HG03135 (cell line): ENCODE measurements around the gene PUS7L.
A peak's percentile ranks its signal among the peaks of the same experiment; 100 is the strongest.

ENCODE experiments used
- ATAC-seq: cut with Tn5 transposase; IDR thresholded peaks from one replicate; pipeline ENCODE4 v1.9.1; 2021; ENCODE audit warnings: mild to moderate bottlenecking, moderate library complexity; ENCODE audit not compliant: unreplicated experiment

PUS7L gene, protein sequence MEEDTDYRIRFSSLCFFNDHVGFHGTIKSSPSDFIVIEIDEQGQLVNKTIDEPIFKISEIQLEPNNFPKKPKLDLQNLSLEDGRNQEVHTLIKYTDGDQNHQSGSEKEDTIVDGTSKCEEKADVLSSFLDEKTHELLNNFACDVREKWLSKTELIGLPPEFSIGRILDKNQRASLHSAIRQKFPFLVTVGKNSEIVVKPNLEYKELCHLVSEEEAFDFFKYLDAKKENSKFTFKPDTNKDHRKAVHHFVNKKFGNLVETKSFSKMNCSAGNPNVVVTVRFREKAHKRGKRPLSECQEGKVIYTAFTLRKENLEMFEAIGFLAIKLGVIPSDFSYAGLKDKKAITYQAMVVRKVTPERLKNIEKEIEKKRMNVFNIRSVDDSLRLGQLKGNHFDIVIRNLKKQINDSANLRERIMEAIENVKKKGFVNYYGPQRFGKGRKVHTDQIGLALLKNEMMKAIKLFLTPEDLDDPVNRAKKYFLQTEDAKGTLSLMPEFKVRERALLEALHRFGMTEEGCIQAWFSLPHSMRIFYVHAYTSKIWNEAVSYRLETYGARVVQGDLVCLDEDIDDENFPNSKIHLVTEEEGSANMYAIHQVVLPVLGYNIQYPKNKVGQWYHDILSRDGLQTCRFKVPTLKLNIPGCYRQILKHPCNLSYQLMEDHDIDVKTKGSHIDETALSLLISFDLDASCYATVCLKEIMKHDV

DNA sequence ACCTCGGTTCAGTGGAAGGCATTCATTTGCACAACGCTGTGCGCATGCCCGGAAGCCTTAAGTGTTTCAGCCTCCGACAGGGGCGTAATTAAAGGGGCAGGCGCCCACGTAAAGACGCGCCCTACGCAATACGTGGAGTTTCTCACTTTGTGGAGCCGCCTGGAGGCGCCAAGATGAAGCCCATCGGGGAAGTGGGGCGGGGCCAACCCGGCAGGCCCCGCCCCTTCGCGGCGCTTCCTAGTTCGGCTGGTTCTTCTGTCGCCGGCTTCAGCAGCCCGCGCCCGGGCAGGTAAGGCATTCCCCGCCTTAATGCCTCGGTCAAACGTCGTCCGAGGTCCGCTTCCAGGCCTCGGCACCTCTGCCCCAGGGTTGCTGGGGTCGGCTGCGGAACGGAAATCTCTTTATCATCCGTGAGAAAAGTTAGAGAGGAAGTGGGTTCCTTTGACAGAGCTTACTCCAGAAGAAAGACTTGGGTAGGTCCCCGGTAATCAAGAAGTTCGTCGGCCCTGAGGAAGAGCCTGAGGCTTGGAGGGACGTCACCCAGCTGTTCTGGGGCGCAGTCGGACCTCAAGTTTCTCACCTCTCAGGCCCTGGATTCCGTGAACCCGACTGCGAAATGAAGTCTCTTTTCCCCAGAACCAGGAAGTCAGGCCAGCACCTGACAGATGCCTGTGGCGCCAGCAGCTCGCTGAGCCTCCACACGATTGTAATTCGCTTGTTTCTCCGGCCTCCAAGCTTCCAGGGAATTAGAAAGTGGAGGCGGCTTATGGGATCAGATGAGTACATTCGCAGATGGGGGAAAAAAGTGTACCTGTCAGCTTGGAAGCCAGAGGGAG lies at the start of gene PUS7L, which contains the start of gene IRAK4:
Gene PUS7L, minus strand, starts transcription at position 63 of the 836 bp plus-strand sequence. CDS start 3,545 bp downstream, outside the sequence.
Gene IRAK4, plus strand, starts transcription at position 224 of the 836 bp plus-strand sequence. CDS start 9,161 bp downstream, outside the sequence.
- peak; percentile 98 for ATAC-seq

DNA sequence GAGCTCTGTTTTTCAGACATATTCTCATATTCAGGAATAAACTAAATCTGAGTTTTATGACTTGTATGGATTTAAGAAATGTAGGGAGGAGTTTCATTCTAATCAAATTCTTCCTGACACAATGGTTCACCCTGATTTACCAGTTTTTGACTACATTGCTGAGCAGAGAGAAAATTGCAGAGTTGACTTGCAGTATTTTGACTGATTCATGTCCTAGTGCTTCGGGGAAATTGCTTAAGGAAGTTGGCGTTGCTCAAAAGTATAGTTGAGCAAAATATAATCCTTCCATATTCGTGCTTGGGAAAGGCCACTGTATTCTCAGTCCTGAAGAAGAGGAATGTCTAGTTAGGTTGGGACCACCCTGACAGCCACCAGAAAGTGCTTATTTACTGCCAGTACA lies 48.8 kb upstream of the PUS7L start:
- ATAC-seq = no peak

DNA sequence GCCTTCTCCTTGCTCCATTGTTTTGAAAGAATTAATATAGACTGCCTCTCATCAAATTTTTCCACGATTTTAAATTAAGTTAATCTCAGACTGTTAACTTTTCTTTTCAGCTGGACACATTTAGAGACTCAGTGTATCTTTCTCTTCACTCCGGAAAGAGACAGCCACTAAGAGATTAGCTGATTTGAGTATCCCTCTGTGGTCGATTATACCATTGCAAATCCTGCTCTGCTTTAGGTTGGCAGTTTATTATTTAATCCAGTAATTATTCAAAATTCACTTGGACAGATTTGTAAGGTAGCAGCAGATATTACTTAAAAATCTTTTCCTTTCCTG lies 48.1 kb upstream of the PUS7L start:
- ATAC-seq = no peak

DNA sequence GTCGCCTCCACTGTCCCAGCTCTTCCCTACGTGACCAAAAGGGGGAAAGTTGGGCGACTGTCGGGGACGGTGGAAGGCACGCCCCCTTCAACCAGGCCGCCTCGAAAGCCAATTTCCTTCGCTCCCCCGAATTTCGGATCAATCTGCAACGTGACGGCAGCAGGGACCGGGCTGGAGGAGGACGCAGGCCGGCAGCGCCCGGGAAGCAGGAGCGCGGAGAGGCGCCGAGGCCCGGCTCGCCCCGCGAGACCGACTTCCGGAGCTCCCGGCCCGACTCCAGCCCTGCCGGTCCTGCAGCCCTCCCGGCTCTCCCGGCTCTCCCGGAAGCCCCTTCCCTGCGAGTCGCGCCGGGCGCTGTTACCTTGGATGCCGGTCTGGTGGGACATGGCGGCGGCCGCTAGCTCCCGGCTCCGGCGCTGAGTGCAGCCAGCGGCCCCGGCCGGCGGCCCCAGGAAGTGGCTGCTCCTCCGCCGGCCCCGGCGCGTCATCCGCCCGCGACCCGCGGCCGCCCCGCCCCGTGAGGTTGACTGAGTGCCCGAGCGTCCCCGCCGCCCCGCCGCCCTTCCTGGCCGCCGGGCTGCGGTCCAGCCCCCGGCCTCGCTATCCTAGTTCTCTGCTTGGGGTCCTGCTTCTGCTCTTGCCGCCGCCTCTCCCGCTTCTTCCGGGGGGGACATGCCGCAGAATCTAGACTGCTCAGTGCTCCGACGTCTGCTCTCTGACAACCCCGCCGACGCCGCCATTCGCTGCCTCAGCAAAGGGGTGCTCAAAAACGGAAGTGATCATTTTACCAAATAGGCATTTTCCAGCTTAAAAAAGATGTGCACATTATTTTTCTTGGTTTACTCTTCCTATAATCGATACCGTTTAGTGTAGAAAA lies 47.5 kb upstream of the PUS7L start, which contains the start of gene TWF1:
Gene TWF1, minus strand, starts transcription at position 458 of the 877 bp plus-strand sequence. Its CDS starts 72 bp downstream, at position 386.
- peak; percentile 97 for ATAC-seq

DNA sequence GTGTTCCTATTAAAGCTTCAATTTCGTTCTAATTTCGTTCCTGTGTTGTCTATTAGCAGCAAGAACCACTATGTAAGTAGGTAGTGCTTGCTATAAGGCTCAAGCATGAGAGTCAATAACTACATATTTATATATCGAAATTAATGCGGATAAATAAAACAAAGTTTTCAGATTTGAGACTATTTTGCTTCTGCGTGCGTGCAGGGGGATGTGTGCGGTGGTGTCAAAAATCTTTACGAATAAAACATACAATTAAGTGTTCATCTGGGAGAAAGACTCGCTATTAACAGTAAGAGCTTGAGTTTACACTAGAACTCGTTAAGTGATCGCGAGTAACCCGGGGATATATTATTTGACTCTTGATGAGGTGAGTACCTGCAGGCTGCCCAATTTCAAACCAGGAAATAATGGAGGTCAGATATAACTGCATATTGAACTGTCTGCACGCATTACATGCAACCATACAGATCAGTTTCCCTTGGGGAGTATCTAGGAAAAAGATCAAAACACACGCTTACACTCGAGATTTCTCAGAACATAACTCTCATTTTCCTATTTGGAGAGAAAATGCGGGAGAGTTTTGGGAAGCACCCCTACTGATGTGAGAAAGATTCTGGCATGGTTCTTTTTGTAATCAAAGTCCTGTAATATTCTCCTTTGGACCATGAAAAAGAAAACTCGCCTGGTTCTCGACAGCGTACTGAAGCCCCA lies 46.7 kb upstream of the PUS7L start:
- ATAC-seq = no peak

DNA sequence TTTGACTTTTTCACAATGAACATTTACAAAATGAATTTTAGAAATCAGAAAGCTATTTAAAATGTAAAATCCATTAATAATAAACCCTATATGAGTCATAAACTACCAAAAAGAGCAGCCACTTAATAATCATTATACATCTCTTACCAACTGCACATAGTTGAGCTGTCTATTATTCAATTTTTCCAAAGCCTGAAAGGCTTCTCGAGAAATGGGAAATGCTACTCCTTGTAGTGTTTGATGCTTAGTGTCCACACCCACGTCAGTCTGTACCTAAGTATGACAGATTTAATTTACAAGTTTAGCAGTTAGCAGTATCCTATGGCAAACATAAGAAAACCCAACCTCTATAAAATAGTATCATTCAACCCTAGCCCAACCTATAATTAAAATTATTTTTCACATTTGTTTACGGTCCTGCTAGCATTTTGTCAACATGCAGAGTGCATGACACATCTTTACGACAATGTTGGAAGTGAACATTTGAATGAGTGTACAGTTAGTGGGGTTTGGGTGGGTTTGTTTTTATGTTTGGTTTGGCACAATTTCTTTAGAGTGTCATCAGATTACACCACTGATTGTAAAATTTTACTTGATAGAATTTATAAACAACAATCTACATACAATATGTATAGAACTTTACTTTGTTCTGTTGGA lies 39.1 kb upstream of the PUS7L start:
- no peak for ATAC-seq

DNA sequence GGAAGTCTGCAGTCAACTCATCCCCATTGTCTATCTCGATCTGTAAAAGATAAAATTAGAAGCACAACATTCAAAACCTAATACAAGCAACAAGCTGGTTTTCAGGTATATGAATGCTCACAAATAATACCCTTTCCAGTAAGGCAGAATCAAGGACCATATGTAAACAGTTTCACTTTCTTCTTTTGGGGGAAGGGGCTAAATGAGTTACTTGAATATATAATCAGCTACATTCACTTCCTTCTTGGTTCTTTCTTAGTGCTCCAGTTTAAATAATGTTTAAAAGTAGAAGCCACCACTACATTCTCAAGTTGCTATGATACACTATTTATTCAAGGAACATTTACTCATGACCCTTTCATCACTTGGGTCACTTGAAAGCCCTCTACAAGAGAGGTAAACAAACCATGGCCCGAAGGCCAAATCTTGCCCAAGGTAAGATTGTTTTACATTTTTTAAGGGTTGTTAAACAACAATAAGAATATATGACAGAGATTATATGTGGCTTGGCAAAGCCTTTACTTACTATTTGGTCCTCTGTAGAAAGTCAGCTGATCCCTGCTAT lies 37.2 kb upstream of the PUS7L start:
- ATAC-seq = peak; percentile 49

DNA sequence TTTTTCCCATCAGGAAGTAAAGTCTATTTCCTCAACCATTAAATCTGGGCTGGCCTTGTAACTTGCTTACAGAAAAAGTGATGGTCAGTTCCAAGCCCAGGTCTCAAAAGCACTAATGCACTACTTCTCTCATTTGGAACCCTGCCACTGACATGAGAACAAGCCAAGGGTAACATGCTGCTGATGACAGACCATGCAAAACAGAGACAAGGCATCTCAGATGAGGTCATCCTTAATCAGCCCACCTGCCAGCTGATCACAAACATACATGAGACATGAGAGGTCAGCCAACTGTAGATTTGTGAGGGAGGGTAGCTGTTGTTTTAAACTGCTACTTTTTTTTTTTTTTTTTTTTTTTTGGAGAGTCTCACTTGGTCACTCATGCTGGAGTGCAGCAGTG lies 31.4 kb upstream of the PUS7L start:
- no peak for ATAC-seq

DNA sequence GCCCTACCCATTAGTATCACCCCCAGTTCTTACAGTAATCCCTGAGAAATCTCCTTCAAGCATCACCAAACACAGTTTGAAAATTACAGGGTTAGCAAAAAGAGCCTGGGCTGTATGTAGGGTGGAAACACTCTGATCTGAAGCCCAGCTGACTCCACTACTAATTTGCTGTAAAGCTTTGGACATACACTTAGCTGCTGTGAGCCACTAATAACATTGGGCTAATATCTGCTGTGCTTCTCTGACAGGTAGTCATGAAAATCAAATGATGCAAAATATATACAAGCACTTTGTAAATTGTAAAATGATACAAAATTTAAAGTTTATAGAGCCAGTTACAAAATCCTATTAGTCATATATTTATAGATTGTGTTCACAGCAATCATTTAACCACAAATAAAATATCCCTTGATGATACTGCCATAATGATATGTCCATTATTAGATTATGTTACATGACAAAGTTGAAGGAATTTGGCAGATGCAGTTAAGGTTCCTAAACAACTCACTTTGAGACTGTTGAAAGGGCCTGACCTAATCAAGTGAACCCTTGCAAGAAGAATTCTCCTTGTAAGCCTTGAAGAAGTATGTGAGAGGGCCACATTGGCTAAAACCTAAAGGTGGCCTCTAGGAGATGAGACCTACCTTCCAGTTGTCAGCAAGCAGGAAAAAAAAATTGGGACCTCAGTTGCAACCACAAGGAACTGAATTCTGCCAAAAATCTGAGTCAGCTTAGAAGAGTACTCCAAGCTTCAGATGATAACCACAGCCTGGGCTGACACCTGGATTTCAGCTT lies 28.5 kb upstream of the PUS7L start:
- ATAC-seq = no peak

DNA sequence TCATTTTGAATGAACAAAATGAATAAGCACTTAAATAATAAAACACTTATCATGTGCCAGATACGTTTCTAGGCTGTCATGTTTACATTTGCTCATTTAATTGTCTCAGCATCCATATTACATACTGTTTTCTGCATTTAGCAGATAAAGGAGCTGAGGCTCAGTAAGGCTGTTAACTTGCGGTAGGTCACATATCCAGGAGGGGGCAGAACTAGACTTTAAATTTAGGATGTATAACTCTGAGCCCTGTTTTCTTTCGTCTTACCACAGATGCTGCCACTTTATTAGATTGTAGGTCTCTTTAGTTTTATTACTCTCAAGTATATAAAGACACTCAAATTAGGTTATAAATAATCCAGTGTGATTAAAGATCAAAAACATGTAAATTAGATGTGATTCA lies 17.9 kb upstream of the PUS7L start:
- ATAC-seq = no peak

DNA sequence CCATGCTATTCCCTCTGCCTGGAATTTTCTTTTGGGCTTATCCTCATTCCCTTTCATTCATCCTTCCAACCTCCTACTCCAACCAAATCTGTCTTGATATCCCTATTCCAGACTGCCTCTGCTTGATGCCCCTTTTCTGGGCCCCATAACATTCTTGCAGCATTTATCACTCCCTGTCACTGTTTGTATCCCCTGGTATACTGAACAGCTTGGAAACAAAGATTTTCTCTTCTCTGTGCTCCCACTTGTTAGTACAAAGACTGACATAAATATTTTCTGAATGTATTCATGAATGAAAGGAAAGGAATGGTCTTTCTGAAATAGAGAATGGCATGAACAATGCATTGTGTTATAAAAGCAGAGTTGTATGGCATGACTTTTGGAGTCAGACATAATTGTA lies 7.7 kb upstream of the PUS7L start:
- ATAC-seq = no peak

DNA sequence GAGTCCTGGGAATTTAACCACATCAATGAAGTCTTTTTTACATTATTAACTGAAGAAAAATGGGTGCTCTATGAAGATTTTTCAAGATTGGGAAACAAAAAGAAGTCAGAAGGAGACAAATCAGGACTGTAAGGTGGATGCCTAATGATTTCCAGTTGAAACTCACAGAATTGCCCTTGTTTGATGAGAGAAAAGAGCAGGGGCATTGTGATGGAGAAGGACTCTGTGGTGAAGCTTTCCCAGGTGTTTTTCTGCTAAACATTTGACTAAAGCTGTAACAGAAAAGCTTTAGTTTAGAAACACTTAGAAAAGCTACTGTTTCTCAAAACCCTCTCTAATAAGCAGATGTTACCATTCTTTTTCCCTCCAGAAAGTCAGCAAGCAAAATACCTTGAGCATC lies 5.9 kb upstream of the PUS7L start:
- no peak for ATAC-seq

DNA sequence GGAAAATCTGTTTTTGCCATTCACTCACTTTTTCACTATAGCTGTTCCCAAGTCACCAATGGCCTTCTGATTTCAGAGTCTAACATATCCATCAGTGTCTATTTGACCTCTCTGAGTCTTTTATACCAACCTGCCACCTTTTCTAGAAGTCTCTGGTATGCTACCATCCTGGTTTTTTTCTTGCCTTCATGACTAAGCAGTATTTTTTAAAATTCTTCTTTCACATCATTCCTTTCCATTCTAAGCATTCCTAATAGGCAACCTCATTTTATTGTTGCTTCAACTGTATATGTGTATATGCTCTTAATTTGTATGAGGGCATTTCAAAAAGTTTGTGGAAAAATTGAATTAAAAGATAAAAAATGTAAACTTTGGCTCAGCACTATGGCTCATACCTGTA lies 5.2 kb upstream of the PUS7L start:
- ATAC-seq = no peak

DNA sequence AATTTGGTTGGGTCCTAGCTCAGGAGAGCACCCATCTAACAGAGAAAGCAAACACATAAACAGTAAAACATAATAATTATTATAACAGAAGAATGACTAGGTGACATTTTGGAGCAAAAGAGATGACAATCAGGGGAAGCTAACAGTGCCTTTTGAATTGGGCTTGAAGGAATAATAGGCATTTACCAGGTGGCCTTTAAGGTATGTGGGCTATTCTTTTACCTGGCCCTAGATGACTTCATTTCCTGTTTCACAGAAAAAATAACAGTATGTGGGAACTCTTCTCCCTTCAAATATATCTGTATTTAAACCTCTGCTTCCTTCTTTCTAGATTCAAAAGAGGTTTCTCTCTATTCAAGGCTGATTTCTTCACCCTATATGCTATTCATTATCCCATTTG lies 4.0 kb upstream of the PUS7L start:
- ATAC-seq = no peak

DNA sequence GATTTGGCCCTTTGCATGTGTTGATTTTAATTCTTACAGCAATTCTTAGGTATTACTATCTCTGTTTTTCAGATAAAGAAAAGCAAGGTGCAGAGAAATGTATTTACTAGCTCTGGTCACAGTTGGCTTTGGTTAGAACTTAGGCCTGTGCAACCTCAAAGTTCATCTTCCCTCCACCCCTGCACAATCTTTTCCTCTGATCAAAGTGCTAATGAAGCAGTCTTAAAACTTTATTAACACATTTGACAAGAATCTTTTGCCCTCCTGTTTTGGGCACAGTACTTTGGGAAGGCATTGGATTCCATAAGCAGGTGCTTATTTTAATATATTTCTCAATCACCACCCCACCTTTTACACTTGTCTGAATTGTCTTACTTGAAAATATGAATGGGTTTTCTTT lies 2.9 kb upstream of the PUS7L start:
- no peak for ATAC-seq

DNA sequence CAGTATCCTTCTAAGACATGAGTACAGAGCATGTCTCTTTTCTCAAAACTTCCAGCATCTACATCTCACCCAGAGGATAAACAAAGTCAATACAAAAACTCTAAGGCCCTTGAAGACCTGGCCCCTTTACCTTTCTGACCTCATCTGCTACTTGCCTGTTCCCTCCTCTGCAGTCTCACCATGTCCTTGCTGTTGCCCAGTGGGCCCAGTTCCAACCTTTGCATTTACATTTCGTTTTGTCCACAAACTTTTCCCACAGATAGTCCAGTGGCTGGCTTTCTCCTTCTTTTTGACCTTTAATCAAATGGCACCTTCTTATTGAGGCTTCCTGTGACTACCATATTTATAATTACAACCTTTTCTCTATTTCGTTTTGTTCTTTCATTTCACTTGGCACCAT lies 1.8 kb upstream of the PUS7L start:
- ATAC-seq = no peak

DNA sequence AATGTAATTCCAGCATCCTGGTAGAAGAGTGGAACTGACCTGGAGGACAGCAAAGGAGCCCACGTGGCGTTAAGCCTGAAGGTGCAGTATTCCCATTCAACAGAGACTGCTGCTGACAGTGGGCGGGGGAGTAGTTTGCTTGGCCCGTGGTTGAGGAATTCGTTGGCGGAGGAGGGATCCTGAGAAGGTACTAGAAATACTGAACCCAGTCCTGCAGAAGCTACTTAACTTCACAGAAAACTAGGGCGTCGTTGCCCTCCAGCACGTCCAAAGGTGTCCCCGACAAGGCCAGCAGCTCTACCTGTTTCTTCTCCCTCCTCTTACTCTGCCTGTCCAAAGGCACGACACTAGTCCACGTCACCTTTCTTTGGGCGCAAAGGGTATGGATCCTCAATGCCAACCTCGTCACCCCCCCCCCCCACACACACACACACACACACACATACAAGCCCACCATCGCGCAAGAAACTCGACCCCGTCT lies 303 bp downstream of the PUS7L start:
- peak; percentile 2 for ATAC-seq

DNA sequence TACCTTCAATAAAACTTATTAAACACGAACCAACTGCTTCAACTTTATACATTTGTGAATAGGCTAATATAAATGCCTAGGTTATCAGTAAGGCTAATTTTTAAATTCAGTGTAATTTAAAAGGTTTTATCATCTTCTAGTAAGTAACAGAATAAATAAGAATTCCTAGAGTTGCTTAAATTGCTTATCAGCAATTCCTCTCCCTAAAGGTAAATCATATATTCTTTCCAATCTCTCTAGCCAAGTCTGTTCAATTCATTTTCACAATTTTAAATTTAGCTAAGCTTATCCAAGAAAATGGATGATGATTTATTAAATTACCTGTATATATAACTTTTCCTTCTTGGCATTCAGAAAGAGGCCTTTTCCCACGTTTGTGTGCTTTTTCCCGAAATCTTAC lies 4.6 kb downstream of the PUS7L start:
- no peak for ATAC-seq
